Measurements from ENCODE around the gene CFAP61.
"Not testable (repeated sequence)": the region's sequence is repeated elsewhere in the genome, so short reads cannot be mapped to it uniquely, and the experiment has no call there.

Gene CFAP61

DNA sequence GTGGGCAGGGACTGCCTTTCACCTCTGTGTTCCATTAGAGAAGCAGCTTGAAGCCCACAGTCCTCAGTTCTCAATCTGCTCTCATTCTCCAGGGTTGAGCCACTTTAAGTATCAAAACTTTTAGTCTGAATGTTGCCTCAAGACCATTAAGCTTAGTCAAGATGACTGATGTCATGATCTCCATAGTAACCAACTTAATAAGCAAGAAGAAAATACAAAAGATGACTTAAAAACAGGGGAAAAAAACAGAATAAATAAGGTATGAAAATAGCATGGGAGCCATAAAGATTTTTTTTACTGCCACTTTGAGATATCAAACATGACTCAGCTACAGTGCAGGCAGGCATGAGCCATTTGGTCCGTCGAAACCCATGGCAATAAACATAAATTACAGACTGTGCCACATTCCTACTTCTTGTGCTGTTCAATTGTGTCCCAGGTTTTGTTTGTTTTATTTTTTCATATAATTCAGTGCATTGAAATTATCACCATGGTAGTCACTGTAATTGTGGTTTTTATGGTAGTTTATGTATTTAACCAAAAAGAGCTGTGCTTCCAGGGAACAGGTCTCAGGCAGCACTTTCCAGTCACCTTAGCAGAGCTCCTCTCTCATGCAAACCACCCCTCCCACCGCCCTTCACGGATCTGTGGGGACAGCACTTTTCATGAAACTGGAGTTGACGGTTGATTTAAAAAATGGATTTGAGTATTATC, 159.1 kb downstream of the CFAP61 start:
- DNase-seq, result no peak

DNA sequence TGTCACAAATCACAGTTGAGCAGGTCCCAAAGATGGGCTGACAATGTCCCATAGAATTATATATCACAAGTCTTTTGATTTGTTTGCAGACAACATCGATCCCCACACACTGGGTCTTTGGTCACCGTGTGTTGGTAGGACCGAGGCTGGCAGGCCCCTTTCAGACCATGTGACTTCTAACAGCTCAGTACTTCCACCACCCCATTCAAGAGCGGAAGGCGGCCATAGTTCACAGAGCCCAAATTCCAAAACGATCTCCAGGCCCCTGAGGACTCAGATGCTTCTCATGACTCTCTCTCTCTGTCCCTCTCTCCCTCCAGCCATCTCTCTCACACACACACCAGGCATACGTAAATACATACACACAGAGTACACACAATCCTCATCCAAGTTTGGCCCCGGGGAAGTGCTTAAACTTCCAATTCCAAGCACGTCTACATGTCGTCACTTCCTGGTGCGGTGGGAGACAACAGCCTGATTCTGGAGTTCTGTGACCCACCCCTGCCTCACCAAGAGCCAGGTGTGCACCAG, 159.7 kb downstream of the CFAP61 start:
- no peak for DNase-seq

DNA sequence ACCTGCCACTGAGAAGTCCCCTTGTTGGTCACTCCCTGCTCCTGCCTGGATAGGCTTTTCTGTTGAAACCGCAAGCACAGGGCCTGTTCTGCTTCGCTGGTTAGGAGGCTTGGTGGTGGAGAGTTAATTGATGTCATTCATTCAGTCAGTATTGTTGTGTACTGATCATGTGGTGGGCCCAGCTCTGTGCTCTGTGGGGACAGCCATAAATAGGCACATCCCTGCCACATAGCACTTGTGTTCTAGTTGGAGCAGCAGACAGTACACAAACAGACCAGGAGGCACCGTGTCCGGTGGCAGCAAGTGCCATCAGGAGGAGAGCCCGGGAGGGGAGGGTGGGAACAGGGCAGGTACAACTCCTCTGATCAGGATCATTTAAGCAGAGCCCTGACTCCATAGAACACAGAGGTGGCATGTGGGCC, 160.4 kb downstream of the CFAP61 start:
- no peak for DNase-seq

DNA sequence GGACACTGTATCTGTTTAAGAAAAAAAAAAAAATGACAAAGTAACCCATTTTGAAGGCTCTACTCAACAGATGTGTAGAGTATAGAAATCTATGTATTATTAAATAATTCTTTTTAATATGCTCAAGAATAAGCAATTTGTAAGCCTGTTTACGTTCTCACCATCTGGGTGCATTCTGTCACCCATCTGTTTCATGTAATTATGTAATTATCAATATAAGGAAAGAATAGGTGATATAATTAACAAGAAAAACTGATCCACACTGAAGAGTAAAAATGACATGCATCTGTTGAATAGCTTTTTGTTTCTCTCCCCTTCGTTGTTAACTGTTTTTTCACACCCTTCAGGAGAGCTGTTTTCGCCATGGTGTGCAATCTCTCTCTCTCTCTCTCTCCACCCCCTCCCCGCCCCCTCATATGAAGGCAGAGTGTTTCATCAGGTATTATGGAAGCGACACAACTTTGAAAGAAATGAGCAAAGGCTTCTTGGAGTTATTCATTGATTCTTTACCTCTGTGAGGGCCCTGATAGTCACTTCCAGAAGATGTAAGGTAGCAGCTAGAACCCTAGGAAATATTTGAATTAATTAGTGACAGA, 161.3 kb downstream of the CFAP61 start:
- DNase-seq, result no peak

DNA sequence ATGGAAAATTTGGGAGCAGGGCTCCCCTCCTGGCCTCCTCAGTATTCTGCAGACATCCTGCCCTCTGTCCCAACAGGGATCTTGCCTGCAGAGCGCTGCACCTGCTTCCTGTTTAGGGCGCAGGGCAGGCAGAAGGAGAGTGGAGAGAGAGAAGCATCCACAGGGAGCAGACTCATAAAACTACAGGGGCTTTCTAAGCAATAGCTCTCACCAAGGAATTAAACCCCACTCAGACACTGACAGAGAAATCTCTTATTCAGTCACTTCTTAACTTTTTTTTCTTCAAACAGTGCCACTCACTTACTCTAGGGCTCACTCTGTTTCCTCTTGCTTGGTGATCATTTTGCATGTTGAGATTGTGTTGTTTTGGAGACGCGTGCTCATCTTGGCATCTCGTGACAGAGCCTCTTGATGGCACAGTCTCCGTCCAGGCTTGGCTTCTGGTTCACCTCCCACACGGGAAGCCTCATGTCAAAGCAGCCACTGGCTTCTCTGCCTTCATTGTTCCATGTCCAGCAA, 162.5 kb downstream of the CFAP61 start:
- DNase-seq, result peak in 1 of 2 experiments; percentile 70

DNA sequence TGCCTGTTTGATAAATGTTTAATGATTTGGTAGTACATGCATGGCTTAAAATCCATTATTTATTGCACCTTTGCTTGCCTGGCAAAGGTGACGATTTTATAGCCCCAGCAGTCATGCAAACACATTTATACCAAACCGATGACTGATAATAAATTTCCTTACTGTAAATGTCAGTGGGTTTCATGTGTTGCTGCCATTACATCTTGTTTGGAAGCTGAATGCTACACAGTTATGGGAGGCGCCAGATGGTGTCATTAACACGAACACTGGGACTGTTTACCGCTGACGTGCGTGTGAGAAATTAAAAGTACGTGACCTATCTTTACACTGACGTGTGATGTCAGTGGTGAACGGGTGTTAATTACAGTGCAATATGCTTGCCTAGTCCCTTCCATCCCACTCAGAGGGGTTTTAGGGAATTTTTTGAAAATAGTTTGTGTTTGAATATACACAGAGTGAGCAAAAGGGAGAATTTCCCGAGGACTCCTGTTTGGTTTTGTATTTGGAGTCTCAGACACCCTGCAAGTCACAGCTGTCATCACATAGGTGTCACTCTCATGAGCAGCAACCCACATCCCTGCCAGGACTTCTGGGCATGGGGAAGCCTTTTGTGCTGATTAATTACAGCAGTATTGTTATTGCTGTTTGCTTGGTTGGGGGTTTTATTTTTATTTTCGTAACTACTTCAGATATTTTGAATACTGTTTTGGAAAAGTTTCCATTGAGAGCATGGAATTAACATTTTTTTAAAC, 163.8 kb downstream of the CFAP61 start:
- no peak for DNase-seq

DNA sequence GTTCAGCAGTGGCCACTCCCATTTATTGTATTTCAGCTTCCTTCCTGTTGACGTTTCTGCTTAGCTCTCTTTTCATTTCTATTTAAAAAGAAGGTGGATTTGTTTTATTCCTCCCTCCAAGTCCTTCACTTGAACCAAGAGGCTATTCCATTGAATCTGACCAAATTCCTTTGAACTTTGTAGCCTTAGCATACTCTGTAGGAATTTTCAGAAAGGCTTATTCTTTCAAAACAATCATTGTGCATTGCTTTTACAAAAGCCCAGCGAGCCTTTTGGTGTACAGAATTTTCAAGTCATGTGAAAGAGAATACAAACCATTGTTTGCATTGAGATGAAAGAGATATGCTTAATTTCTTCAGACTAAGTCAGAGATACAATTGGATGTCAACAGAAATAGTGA, 164.6 kb downstream of the CFAP61 start:
- DNase-seq, result no peak

DNA sequence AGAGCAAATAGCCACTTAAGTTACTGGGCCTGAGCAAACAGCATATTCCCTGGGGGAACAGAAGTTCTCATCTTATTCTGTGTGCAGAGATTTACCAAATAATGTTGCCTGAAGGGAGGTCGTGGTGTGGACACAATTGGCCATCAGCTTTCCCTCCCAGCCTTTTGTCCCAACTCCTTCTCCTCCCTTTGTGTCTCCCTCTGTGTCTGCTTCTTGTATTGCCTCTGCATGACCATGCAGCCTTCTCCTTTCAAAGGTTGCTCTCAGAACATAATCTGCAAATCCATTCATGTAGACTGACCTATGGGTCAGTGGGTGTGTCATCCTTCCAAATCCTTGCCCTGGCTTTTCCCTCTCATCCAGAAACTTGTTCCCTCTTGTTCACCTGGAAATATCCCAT, 165.3 kb downstream of the CFAP61 start:
- DNase-seq, result no peak

DNA sequence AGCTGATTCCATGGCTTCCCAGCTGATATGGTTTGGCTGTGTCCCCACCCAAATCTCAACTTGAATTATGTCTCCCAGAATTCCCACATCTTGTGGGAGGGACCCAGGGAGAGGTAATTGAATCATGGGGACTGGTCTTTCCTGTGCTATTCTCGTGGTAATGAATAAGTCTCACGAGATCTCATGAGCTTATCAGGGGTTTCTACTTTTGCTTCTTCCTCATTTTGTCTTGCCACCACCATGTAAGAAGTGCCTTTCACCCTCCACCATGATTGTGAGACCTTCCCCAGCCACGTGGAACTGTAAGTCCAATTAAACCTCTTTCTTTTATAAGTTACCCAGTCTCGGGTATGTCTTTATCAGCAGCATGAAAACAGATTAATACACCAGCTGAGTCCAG, 165.8 kb downstream of the CFAP61 start:
- not testable (repeated sequence) for DNase-seq

DNA sequence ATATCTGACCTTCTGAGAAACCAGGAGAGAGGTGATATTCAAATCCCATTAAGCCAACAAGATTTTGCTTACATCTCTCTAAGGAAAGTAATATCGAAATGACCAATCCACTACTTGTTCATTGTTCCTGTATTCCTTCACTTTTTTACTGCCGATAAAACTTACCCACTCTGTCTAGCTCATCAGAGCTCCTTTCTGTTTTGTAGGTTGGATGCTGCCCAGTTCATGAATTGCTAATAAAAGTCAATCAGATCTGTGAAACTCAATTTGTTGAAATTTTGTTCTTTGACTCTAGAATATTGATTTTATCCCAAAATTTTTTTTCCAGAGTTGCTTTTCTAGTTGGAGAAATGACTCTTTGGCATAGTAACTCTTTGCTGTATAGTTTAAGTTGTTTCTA, 166.7 kb downstream of the CFAP61 start:
- DNase-seq, result no peak

DNA sequence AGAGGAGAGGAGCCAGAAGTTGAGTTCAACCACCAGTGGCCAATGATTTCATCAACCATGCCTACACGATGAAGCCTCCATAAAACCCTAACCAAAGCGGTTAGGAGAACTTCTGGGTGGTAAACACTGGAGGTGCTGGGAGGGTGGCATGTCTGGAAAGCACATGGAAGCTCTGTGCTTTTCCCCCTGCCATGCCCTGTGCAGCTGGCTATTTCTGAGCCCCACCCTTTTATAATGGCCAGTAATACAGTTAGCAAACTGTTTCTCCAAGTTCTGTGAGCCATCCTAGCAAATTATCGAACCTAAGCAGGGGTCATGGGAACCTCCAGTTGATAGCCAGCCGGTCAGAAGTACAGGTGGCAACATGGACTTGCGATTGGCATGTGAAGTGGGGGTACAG, 167.8 kb downstream of the CFAP61 start:
- DNase-seq, result no peak

DNA sequence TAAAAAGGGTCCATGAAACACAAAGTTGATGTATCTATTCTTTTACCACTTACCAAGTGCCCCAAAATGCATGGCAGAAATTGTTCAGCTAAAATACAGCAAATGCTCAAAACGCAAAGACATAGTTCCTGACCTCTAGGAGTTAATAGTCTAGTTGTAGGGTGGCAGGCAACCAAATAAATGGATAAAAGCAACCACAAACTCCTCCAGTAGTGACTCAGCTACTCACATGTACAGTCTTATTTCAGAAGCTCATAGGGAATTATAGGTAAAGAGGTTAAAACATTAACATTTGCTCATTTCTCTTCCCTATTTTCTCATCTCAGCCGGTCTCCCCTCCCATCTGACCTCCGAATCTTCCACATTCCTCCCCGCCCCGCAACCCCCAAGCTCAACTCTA, 171.6 kb downstream of the CFAP61 start:
- no peak for DNase-seq

DNA sequence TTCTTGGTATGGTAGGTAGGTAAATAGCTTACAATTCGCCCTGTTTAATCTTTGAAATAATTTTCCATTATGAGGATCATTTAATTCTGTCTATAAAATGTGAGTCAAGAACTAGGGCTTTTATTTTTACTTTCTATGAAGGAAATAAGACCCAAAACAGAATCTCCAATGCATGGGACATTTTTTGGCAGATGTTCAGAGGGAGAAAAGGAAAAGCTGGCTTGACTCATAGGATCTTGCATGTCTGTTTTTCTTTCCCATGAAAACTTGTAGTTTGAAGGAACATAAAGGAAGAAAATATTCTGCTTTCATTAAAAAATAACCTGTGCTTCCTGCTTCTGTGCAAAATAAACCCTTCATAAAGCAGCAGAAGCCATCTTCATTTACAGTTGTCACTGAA, 172.5 kb downstream of the CFAP61 start:
- no peak for DNase-seq

DNA sequence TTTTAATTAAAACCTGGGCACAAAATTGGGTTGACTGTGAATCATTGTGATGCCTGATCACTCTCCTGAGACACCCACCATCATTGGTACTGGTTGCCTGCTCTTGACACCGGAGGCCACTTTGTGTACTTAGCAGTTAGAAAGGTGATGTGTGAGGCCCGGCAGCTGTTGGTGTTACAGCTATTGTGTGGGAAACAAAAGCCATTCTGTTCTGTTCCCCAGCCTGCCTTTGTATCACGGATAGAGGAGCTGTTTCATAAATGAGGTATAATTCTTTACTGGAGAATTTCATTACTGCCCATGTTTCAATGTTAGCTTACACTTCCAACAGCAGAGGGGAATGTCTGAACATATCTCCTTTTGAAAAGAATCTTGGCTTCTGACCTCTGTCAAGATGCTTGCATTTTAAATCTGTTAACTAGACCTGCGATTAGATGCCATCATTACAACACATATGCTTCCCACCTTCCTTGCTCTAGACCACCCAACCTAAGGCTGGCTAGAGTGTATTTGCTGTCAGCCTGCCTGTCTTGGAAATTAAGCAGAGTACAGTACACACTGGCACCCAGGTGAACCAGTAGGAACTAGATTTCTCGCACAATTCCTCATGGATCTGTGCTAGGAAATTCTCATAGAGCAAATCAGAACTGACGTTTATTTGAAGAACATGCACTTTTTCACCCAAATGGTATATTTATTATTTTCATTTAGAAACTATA, 173.2 kb downstream of the CFAP61 start:
- no peak for DNase-seq

DNA sequence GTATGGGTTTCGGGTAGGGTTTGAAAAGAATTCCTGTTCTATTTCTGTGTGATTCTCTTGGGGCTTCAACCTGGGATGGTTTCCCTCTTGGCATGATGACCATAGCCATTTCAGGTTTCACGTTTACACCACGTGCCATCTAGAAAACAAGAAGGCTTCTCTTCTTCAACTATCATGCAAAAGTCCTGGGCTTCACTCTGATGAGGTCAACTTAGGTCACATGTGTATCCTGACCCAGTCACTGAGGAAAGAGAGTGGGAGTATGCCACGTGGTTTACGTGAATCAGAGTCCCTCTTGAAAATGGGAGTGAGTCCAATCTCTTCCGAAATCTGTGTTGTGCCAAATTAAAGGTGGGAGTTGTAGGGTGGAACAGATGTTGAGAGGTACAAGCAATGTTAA, 174.2 kb downstream of the CFAP61 start:
- no peak for DNase-seq

DNA sequence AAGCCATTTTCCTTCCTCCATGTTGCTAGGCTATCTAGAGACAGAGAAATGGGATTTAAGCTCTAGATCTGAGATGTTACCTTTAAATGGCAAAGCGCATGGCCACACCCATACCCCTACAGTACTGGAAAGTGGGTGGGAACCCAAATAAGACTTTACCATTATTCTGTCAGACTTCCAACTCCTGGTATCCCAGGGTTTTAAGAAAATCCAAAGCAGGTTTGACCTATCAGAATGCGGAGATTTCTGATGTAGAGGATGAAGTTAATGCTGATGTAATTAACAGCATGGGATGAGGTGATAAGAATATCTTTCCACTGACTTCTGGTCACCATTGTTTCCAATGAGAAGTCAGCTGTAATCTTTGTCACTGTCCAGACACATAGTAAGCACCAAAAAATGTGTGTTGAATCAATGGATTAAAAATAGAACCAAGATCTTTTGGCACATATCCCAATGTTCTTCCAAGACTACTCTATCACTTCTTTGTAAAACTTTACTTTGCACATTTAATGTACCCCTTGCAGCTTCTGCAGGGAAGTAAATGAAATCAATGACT, 174.8 kb downstream of the CFAP61 start:
- DNase-seq, result no peak

DNA sequence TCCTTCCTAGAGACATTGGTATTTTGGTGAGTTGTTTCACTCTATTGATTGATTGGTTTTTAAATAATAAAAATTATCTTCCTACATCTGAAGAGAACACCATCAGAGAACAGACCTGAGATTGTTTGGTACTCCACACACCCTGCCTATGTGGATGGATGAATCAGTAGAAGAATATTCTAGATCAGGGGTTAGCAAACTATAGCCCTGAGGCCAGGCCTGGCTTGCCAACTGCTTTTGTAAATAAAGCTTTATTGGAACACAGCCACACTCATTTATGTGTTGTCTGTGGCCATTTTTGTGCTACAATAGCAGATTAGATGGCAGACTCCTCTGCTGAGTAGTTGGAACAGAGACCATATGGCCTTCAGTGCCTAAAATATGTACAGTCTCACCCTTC, 176.0 kb downstream of the CFAP61 start:
- DNase-seq, result no peak

DNA sequence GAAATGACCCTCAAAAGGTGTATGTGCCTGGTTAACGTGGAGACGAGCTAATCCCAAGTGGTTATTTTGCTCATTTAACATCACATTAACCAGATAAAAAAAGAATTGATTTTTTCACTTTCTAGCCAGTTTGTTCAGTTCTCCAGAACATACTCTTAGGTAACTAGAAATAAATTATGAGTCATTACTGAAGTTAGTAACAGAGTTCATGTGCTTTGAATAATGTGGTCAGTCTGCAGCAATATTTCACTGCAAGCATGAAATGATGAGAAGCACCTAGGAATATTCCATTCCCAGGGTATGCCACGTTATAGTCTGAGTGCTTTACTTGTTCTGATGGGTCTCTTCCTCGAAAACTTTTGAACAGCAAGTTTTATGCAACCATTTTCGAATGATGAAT, 177.3 kb downstream of the CFAP61 start:
- DNase-seq, result no peak

DNA sequence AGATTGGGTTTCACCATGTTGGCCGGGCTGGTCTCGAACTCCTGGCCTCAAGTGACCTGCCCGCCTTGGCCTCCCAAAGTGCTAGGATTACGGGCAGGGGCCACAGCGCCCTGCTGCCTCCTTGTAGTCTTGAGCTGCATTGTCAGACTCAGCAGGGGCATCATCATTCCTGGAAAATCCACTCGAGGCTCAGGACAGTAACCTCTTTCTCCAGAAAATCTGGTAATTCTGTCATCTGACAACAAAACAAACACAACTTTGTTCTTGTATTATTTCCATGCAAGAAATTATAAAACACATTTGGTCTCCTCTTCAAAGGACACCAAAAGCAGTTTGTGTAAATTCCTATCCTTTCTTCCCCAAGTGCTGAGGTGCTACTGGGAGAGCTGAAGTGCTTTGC, 178.4 kb downstream of the CFAP61 start:
- DNase-seq, result no peak

DNA sequence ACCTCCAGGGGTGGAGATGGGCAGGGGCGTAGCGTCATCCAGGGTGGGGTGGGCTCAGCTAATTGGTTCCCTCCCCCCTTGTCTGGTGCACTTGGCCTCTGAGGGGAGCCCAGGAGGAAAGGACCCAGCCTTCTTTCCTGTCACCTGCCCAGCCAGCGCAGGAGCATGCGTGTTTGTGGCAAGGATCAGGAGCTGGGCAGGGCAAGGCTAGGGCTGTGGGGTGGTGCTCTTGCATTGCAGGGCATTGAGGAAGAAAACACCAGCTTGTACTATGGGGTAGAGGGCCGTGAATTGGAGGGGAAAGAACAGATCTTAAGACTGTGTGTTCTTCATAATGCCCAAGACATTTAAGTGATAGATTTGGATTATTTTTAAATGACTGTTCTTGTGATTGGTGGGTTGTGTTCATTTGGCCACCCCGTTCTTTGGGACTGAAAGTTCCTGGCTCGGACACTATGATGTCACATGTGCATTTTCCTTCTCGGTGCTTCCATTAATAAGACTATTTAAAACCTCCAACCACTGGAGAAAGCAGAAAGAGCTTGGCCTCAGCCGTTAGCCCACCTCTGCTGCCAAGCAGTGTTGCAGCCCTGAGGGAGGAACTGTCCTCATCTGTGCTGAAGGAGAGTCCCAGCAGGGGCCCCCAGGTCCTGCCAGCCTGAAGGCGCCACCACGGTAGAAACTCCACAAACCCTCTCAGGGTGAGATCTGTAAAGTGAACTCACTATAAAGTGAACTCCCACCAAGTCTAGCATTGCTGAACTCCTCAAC, 179.4 kb downstream of the CFAP61 start:
- no peak for DNase-seq

DNA sequence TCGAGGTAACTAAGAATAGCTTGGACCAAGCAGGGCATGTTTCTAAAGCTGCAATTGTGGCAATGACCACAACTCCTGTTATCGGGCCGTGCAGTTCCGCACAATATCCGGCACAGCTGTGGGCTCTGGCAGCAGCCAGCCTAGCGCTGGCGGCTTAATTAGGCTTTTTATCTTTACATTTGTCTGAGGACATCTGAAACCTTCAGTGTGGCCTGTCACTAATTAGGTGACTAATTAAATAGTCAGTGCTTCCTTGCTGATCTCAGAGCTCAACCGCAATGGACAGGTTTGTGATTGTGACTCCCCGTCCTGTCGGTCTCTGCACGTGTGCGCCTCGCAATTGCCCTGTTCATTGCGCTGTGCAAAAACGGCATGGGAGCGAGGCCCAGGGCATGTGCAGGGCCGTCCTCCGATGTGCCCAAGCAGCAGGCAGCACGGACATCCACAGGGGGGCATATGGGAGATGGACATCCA, 180.7 kb downstream of the CFAP61 start:
- DNase-seq, result no peak

DNA sequence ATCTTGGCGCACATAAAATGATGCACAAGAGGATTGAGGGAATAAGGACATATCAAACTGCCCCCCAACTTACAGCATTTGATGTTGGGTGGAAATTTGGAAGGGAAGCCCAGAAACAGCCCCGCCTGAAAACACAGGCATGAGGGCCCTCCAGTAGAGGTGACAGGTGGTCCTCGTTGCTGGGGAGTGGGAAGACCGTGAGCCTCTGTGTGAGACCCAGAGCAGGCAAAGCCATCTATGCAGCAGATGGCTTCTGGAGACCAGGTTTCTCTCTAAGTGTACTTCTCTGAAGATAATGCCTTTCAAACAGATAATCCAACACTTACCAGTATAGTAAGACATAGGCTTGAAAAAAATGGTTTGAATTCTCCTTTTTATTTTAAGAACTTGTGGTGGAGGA, 183.3 kb downstream of the CFAP61 start:
- no peak for DNase-seq
